Keratinocyte (primary cell): ENCODE measurements around the gene IL9R. TPM values are rescaled to one million over a fixed set of nuclear protein-coding genes. Genes with fewer than 3 reads are reported as not detected.
"Not testable (repeated sequence)": the region's sequence is repeated elsewhere in the genome, so short reads cannot be mapped to it uniquely, and the experiment has no call there.

Experiments used
- DNase-seq: peaks from one replicate; pipeline ENCODE4 v3.0.0-alpha.2; 2011; ENCODE audit warnings: low read depth, missing footprints, low spot score
- FAIRE-seq: peaks from 2 replicates; lab custom pipeline; 2011; peaks lifted over from hg19 to GRCh38; lab: Jason Lieb, UNC
- H2AFZ ChIP-seq: 2 replicates; pipeline ENCODE4 v1.6.0; 2012; ENCODE audit warnings: low read length, control low read depth, inconsistent platforms; ENCODE audit not compliant: control insufficient read depth
- H3K27ac ChIP-seq: 2 replicates; pipeline ENCODE4 v1.5.1; 2011; ENCODE audit warnings: low read length; ENCODE audit not compliant: control insufficient read depth, insufficient read depth
- H3K27me3 ChIP-seq: 3 replicates; pipeline ENCODE4 v1.6.0; 2011; ENCODE audit warnings: low read length; ENCODE audit not compliant: control insufficient read depth, insufficient read depth; ENCODE audit errors: extremely low read depth
- H3K36me3 ChIP-seq, 2 experiments: 2 replicates in 1 of 2; 3 replicates in 1 of 2; pipeline ENCODE4 v1.5.1; 2011; ENCODE audit warnings: low read length in 2 of 2, mild to moderate bottlenecking in 1 of 2; ENCODE audit not compliant: control insufficient read depth in 2 of 2, insufficient read depth in 2 of 2; ENCODE audit errors: extremely low read depth in 1 of 2
- H3K4me1 ChIP-seq: 3 replicates; pipeline ENCODE4 v1.5.1; 2011; ENCODE audit warnings: low read length; ENCODE audit not compliant: control insufficient read depth, insufficient read depth; ENCODE audit errors: extremely low read depth
- H3K4me2 ChIP-seq: 3 replicates; pipeline ENCODE4 v1.6.0; 2011; ENCODE audit warnings: low read depth, low read length; ENCODE audit not compliant: control insufficient read depth, insufficient read depth; ENCODE audit errors: extremely low read depth
- H3K4me3 ChIP-seq, 3 experiments: fragments of 200-600 bp in 1 of 3; sonication (generic) in 1 of 3; 2 replicates in 2 of 3; 3 replicates in 1 of 3; pipeline ENCODE4 v1.5.1; 2011 to 2016; ENCODE audit warnings: low read length in 3 of 3, mild to moderate bottlenecking in 3 of 3, control low read depth in 2 of 3, inconsistent platforms in 1 of 3, low read depth in 1 of 3, mixed read lengths in 1 of 3, mixed run types in 1 of 3, moderate library complexity in 1 of 3; ENCODE audit not compliant: control insufficient read depth in 2 of 3, insufficient read depth in 2 of 3; ENCODE audit errors: extremely low read depth in 1 of 3
- H3K79me2 ChIP-seq: 2 replicates; pipeline ENCODE4 v1.6.0; 2012; ENCODE audit warnings: low read length; ENCODE audit not compliant: control insufficient read depth, insufficient read depth
- H3K9ac ChIP-seq: 3 replicates; pipeline ENCODE4 v1.6.0; 2011; ENCODE audit warnings: low read length; ENCODE audit not compliant: control insufficient read depth, insufficient read depth; ENCODE audit errors: extremely low read depth
- H3K9me1 ChIP-seq: 3 replicates; pipeline ENCODE4 v1.6.0; 2011; ENCODE audit warnings: low read length; ENCODE audit not compliant: control insufficient read depth, insufficient read depth; ENCODE audit errors: extremely low read depth
- H3K9me3 ChIP-seq: 2 replicates; pipeline ENCODE4 v1.5.1; 2012; ENCODE audit warnings: low read depth, low read length; ENCODE audit not compliant: control insufficient read depth
- H4K20me1 ChIP-seq: 3 replicates; pipeline ENCODE4 v1.6.0; 2011; ENCODE audit warnings: low read length; ENCODE audit not compliant: control insufficient read depth, insufficient read depth; ENCODE audit errors: extremely low read depth
- CTCF ChIP-seq, 3 experiments: IDR thresholded peaks in 1 of 3; conservative IDR thresholded peaks in 1 of 3; optimal IDR thresholded peaks in 1 of 3; 2 replicates in 2 of 3; 3 replicates in 1 of 3; pipeline versions ENCODE3 to v1.5.1; 2011; ENCODE audit warnings: low read length in 3 of 3, mild to moderate bottlenecking in 3 of 3, moderate library complexity in 2 of 3, control low read depth in 1 of 3, inconsistent platforms in 1 of 3; ENCODE audit not compliant: insufficient read depth in 2 of 3; ENCODE audit errors: extremely low read depth in 1 of 3
- EZH2 ChIP-seq: IDR thresholded peaks from one replicate; pipeline ENCODE4 v1.6.1; 2012; ENCODE audit warnings: inconsistent platforms, mild to moderate bottlenecking, low read length, moderate library complexity
- dilution Hi-C: fragments of 300-500 bp; cut with MboI; formaldehyde crosslinking; loops from one replicate; pipeline ENCODE4 v1.7.0; 2020; ENCODE audit warnings: low sequenced_read_pairs; ENCODE audit not compliant: extremely low pct_ligation_motif_present
- polyA plus RNA-seq, 5 experiments: library from polyadenylated mRNA; depleted of rRNA in 3 of 5; stranded (reverse) in 3 of 5; stranded (forward) in 1 of 5; unstranded in 1 of 5; fragments of >200 nt; gene quantifications; 1 replicate in 1 of 5; 2 replicates in 3 of 5; 3 replicates in 1 of 5; pipeline versions ENCODE4 v1.2.1 to v1.2.3, GENCODE V29; 2011 to 2012; ENCODE audit warnings: missing spikeins in 2 of 5, low read depth in 1 of 5, low replicate concordance in 1 of 5

Gene IL9R
- polyA plus RNA-seq, 1 donor (not counting 4 experiments of a cell fraction or from before 2014, with no cell fraction given) = 0.45 TPM

- dilution Hi-C loops = no loop called here
- no peak for FAIRE-seq
- Histone ChIP-seq H3K27me3 (no peaks in the 10 kb centered on the region), H2AFZ (no peak overlapping the region), H3K9ac (no peak overlapping the region), H3K4me3 (no peak overlapping the region), H3K36me3 (no peaks in the 10 kb centered on the region), H3K9me1 (no peaks in the 10 kb centered on the region), H4K20me1 (no peaks in the 10 kb centered on the region), H3K79me2 (no peaks in the 10 kb centered on the region), H3K9me3 (peaks cover 4% of the 10 kb centered on the region), H3K27ac (no peak overlapping the region), H3K4me1 (no peaks in the 10 kb centered on the region), H3K4me2 (no peak overlapping the region)
- TF ChIP-seq CTCF (optimal IDR thresholded peaks at IDR 0.05 in 1 of 3, IDR thresholded peaks at IDR 0.05 in 1 of 3, conservative IDR thresholded peaks at IDR 0.05 in 1 of 3; ENCODE audit: extremely low read depth in 1 of 3, insufficient read depth in 2 of 3, low read length in 3 of 3) (no peak), EZH2 (no peak)
- DNase-seq = no peak
Observed at GRCh38 chrX:155968326-155968661, 29.2 kb upstream of the IL9R start.

GRCh38 chrX:155968791-155969190 is 28.7 kb upstream of the IL9R start:
- Histone ChIP-seq H3K9me3 (peaks cover 4% of the 10 kb centered on the region), H3K79me2 (no peaks in the 10 kb centered on the region), H3K4me2 (no peak overlapping the region), H3K9ac (no peak overlapping the region), H2AFZ (no peak overlapping the region), H3K27me3 (no peaks in the 10 kb centered on the region), H3K4me1 (no peaks in the 10 kb centered on the region), H3K9me1 (no peaks in the 10 kb centered on the region), H3K36me3 (no peaks in the 10 kb centered on the region), H4K20me1 (no peaks in the 10 kb centered on the region), H3K4me3 (no peak overlapping the region), H3K27ac (no peak overlapping the region)
- TF ChIP-seq EZH2 (no peak), CTCF (optimal IDR thresholded peaks at IDR 0.05 in 1 of 3, IDR thresholded peaks at IDR 0.05 in 1 of 3, conservative IDR thresholded peaks at IDR 0.05 in 1 of 3; ENCODE audit: extremely low read depth in 1 of 3, insufficient read depth in 2 of 3, low read length in 3 of 3) (no peak)
- FAIRE-seq = no peak
- no peak for DNase-seq
- dilution Hi-C loops = no loop called here

GRCh38 chrX:155971658-155972057 is 25.8 kb upstream of the IL9R start:
- H3K27me3 ChIP-seq, H3K4me1 ChIP-seq, H4K20me1 ChIP-seq, dilution Hi-C loops, H3K4me2 ChIP-seq, H3K9ac ChIP-seq, FAIRE-seq, H3K4me3 ChIP-seq, DNase-seq, H2AFZ ChIP-seq, H3K9me1 ChIP-seq, H3K9me3 ChIP-seq, H3K79me2 ChIP-seq, H3K27ac ChIP-seq, H3K36me3 ChIP-seq: not testable (repeated sequence)

GRCh38 chrX:155972241-155972640 is 25.3 kb upstream of the IL9R start:
- dilution Hi-C loops, FAIRE-seq, H3K9me1 ChIP-seq: not testable (repeated sequence)

More at GRCh38 chrX:155972241-155972640, 25.3 kb upstream of the IL9R start:
- DNase-seq, H3K9me3 ChIP-seq, H3K36me3 ChIP-seq, H3K9ac ChIP-seq, H3K27me3 ChIP-seq, H3K4me3 ChIP-seq, H4K20me1 ChIP-seq, H3K4me2 ChIP-seq, H3K79me2 ChIP-seq, H2AFZ ChIP-seq, H3K27ac ChIP-seq, H3K4me1 ChIP-seq: not testable (repeated sequence)
